Naive thymus-derived CD8-positive, alpha-beta T cell (primary cell): ENCODE data around the gene SLC25A33. TPM values are rescaled to one million over a fixed set of nuclear protein-coding genes. Genes with fewer than 3 reads are reported as not detected.

Experiments used
- polyA plus RNA-seq, 3 donors: library from polyadenylated mRNA; unstranded; fragments of 300-500 nt; fragmentation: Illumina TruSeq; gene quantifications; one replicate each; pipeline ENCODE4 v1.2.3, GENCODE V29; 2021
- total RNA-seq, 8 experiments: library from RNA in 2 of 8; stranded (reverse) in 2 of 8; gene quantifications; one replicate each; pipeline ENCODE4 v1.2.3 and lab custom pipeline; 2021 to 2026

SLC25A33 gene
- total and polyA plus RNA-seq, 5 experiments from 2014 or later: 3.2 to 10.5 (median 8.2) TPM

Other genes starting within 250 kb of the SLC25A33 start
- gene SPSB1, start 246.6 kb upstream of the SLC25A33 start, total RNA-seq: 1 to 10 TPM; 1.5 TPM
- 1 to 10 TPM in 2 of 3 donors, under 1 TPM in 1; 0.44 to 1.7 (median 1.2) TPM for gene SPSB1, start 246.6 kb upstream of the SLC25A33 start, polyA plus RNA-seq
- gene TMEM201, start 49.4 kb downstream of the SLC25A33 start, total RNA-seq: 1 to 10 TPM; 8.8 to 9.2 TPM
- 1 to 10 TPM in 2 of 3 donors, under 1 TPM in 1; 0.73 to 2.2 (median 1.1) TPM for gene TMEM201, start 49.4 kb downstream of the SLC25A33 start, polyA plus RNA-seq
- gene PIK3CD, start 112.3 kb downstream of the SLC25A33 start, total RNA-seq: 100 to 1,000 TPM; 334 to 343 TPM
- 100 to 1,000 TPM in 1 of 3 donors, 10 to 100 TPM in 2; 56.8 to 166 (median 87.4) TPM for gene PIK3CD, start 112.3 kb downstream of the SLC25A33 start, polyA plus RNA-seq